Natural killer cell (primary cell): ENCODE data around the gene OBSCN. TPM values are rescaled to one million over a fixed set of nuclear protein-coding genes. Genes with fewer than 3 reads are reported as not detected.

ENCODE experiments used
- ATAC-seq, 3 donors: fragments of 150-1000 bp in 2 of 3; fragments of 200-7000 bp in 1 of 3; cut with Tn5 transposase; 1 replicate in 1 of 3; 2 replicates in 2 of 3; pipeline ENCODE4 v1.10.0; 2021; ENCODE audit warnings: mild to moderate bottlenecking in 2 of 3, moderate library complexity in 2 of 3
- DNase-seq, 2 donors: peaks; one replicate each; pipeline versions ENCODE4 v3.0.0 to v3.0.0-alpha.2; 2013 to 2021; ENCODE audit warnings: mixed read lengths in 1 of 2
- H3K27ac ChIP-seq: one replicate; pipeline ENCODE4 v1.5.1; 2013; ENCODE audit warnings: mild to moderate bottlenecking, low read length
- H3K27me3 ChIP-seq: one replicate; pipeline ENCODE4 v1.6.1; 2013; ENCODE audit warnings: low read length; ENCODE audit not compliant: control insufficient read depth, insufficient read depth
- H3K36me3 ChIP-seq: one replicate; pipeline ENCODE4 v1.6.1; 2013; ENCODE audit warnings: low read length; ENCODE audit not compliant: control insufficient read depth, insufficient read depth
- H3K4me1 ChIP-seq: one replicate; pipeline ENCODE4 v1.6.1; 2013; ENCODE audit warnings: low read length; ENCODE audit not compliant: control insufficient read depth, insufficient read depth
- H3K4me3 ChIP-seq: one replicate; pipeline ENCODE4 v1.5.1; 2013; ENCODE audit warnings: low read length
- H3K9me3 ChIP-seq: one replicate; pipeline ENCODE4 v1.6.1; 2013; ENCODE audit warnings: low read length; ENCODE audit not compliant: control insufficient read depth, insufficient read depth
- H3K27ac Mint-ChIP-seq, 2 donors: one replicate each; pipeline ENCODE4 v1.8.0; 2022; ENCODE audit warnings: mild to moderate bottlenecking in 2 of 2, mixed read lengths in 2 of 2, moderate library complexity in 1 of 2
- H3K27me3 Mint-ChIP-seq, 2 donors: one replicate each; pipeline ENCODE4 v1.8.0; 2022; ENCODE audit warnings: low read depth in 2 of 2, mixed read lengths in 2 of 2
- H3K36me3 Mint-ChIP-seq: one replicate; pipeline ENCODE4 v1.8.0; 2022; ENCODE audit warnings: mixed read lengths
- H3K4me1 Mint-ChIP-seq, 2 donors: one replicate each; pipeline ENCODE4 v1.8.0; 2022; ENCODE audit warnings: mixed read lengths in 2 of 2
- H3K4me3 Mint-ChIP-seq: one replicate; pipeline ENCODE4 v1.8.0; 2022; ENCODE audit warnings: mild to moderate bottlenecking, moderate library complexity, mixed read lengths
- H3K9me3 Mint-ChIP-seq, 2 donors: one replicate each; pipeline ENCODE4 v1.8.0; 2022; ENCODE audit warnings: mixed read lengths in 2 of 2
- CTCF ChIP-seq: fragments of 200-600 bp; IDR thresholded peaks from one replicate; pipeline ENCODE4 v1.8.0; 2022; ENCODE audit warnings: antibody characterized with exemption
- WGBS: methylation state at CpG from one replicate; pipeline ENCODE4 v1.1.7; 2013; ENCODE audit warnings: missing lambda C conversion rate; ENCODE audit not compliant: insufficient coverage; 5-methylcytosine and 5-hydroxymethylcytosine counted together
- intact Hi-C: fragments of 100-400 bp; cut with micrococcal nuclease; formaldehyde crosslinking; loops from one replicate; pipeline ENCODE4 v1.14.2; 2022
- total RNA-seq, 4 donors: library from RNA; stranded (reverse); fragments of 120-200 nt in 1 of 4; gene quantifications; one replicate each; pipeline versions ENCODE4 v1.2.3 to v1.2.4, GENCODE V29; 2013 to 2022

OBSCN gene
- total RNA-seq, 3 donors from 2014 or later (not counting 1 experiment from before 2014, with no cell fraction given) = 9.6 to 30.0 (median 14.3) TPM

DNA sequence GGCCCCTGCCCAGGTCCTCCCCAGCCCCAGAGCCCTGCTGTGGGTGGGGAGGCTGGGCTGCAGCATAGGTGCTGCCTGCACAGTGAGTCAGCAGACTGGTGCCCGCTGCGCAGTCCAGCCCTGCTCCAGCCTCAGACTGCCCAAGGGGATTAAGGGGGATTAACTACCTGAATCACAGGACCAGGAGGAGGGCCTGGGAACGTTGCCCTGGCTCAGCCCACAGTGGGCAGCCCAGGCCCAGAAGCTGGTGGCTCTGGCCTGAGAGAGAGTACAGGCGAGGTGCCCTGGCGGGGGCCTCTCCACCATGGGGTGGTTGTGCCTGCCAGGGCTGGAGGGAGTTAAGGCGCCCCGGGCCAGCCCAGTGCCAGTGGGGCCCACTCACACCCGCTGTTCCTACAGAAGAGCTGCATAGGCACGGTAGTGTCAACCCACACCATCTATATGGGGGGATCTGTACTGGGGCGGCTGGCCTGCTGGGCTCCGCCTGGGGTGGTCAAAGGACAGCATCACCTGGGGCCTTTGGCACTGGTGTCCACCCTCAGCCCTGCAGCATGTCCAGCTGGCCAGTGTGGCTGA, 2.3 kb downstream of the OBSCN start:
- DNase-seq (no peak), ATAC-seq (no peak)
- no peaks in the 10 kb centered on the region for H3K9me3 Mint-ChIP-seq
- Histone ChIP-seq H3K36me3 (no peaks in the 10 kb centered on the region), H3K27ac (no peak overlapping the region), H3K9me3 (no peaks in the 10 kb centered on the region), H3K4me3 (no peak overlapping the region), H3K27me3 (no peaks in the 10 kb centered on the region), H3K4me1 (peaks cover 19% of the 10 kb centered on the region)
- H3K27me3 Mint-ChIP-seq = no peaks in the 10 kb centered on the region
- WGBS = 86% methylated on average over 11 of the region's 11 CpGs
- TF ChIP-seq CTCF = no peak
- no peak overlapping the region for H3K4me3 Mint-ChIP-seq
- H3K4me1 Mint-ChIP-seq = peaks cover 0 to 7% of the 10 kb centered on the region in 2 donors
- intact Hi-C loops = no loop called here
- H3K36me3 Mint-ChIP-seq = no peaks in the 10 kb centered on the region
- H3K27ac Mint-ChIP-seq = no peak overlapping the region

GRCh38 chr1:228210712-228211530, 3.1 kb downstream of the OBSCN start:
- Mint-ChIP-seq H3K9me3 (no peaks in the 10 kb centered on the region), H3K4me3 (peak overlapping the region; percentile 47), H3K27me3 (no peaks in the 10 kb centered on the region), H3K27ac (peak overlapping the region in 1 of 2 donors; percentile 15), H3K36me3 (no peaks in the 10 kb centered on the region), H3K4me1 (peaks cover 0 to 7% of the 10 kb centered on the region in 2 donors)
- no peak for TF ChIP-seq CTCF
- H3K9me3 ChIP-seq = no peaks in the 10 kb centered on the region
- peak in 1 of 2 donors; percentile 31 for DNase-seq
- no peaks in the 10 kb centered on the region for H3K27me3 ChIP-seq
- no peak for ATAC-seq
- H3K27ac ChIP-seq = no peak overlapping the region
- peaks cover 19% of the 10 kb centered on the region for H3K4me1 ChIP-seq
- H3K36me3 ChIP-seq = no peaks in the 10 kb centered on the region
- H3K4me3 ChIP-seq = no peak overlapping the region
- intact Hi-C loops = no loop called here
- 89% methylated on average over 15 of the region's 16 CpGs for WGBS

DNA sequence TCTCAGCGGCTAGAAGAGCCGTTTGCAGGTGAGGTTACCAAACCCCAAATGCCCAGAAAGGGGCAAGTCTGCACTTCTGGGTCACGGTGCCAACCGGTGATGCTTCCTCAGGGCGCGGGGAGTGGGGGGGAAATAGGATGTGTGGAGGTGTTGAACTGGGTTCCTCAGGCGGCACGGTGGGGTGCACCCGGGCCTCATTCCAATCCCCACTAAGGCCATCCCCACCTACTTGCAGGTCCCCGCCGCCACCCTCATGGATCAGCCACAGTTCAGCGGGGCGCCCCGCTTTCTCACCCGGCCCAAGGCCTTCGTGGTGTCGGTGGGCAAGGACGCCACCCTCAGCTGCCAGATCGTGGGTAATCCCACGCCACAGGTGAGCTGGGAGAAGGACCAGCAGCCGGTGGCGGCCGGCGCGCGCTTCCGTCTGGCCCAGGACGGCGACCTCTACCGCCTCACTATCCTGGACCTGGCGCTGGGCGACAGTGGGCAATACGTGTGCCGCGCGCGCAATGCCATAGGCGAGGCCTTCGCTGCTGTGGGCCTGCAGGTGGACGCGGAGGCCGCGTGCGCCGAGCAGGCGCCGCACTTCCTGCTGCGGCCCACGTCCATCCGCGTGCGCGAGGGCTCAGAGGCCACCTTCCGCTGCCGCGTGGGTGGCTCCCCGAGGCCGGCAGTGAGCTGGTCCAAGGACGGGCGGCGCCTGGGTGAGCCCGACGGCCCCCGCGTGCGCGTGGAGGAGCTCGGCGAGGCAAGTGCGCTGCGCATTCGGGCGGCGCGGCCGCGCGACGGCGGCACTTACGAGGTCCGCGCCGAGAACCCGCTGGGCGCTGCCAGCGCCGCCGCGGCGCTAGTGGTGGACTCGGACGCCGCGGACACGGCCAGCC, 3.9 kb downstream of the OBSCN start:
- DNase-seq = no peak
- Histone ChIP-seq H3K4me1 (peaks cover 19% of the 10 kb centered on the region), H3K27me3 (no peaks in the 10 kb centered on the region), H3K4me3 (no peak overlapping the region), H3K36me3 (no peaks in the 10 kb centered on the region), H3K27ac (no peak overlapping the region), H3K9me3 (no peaks in the 10 kb centered on the region)
- Mint-ChIP-seq H3K4me3 (no peak overlapping the region), H3K9me3 (no peaks in the 10 kb centered on the region), H3K4me1 (peaks cover 0 to 7% of the 10 kb centered on the region in 2 donors), H3K27ac (peak overlapping the region in 1 of 2 donors; percentile 15), H3K27me3 (no peaks in the 10 kb centered on the region), H3K36me3 (no peaks in the 10 kb centered on the region)
- 94% methylated on average over 90 of the region's 96 CpGs for WGBS
- ATAC-seq = no peak
- TF ChIP-seq CTCF = no peak
- intact Hi-C loops = loop anchor here (2.0 kb wide), 1 partner anchor 303 kb away; no protein-coding TSS in a partner anchor
